Measurements from ENCODE around the gene GPATCH1.

GRCh38 chr19:33048806-33049676 is 31.9 kb upstream of the GPATCH1 start:
- TF ChIP-seq CTCF (IDR thresholded peaks at IDR 0.05) (no peak), POLR2A (IDR thresholded peaks at IDR 0.05) (no peak), POLR2AphosphoS5 (IDR thresholded peaks at IDR 0.05; ENCODE audit: insufficient read depth in 1 of 2, low read depth in 1 of 2) (no peak)
